HG03521 (cell line): ENCODE measurements around the gene CCDC78.
"Not testable (repeated sequence)": the region's sequence is repeated elsewhere in the genome, so short reads cannot be mapped to it uniquely, and the experiment has no call there.

Source experiments
- ATAC-seq: cut with Tn5 transposase; IDR thresholded peaks from one replicate; pipeline ENCODE4 v1.9.1; 2021; ENCODE audit warnings: mild to moderate bottlenecking, moderate library complexity; ENCODE audit not compliant: unreplicated experiment

CCDC78 gene

GRCh38 chr16:694863-695354 lies 31.3 kb downstream of the CCDC78 start:
- no peak for ATAC-seq

GRCh38 chr16:694187-694862 lies 31.9 kb downstream of the CCDC78 start:
- ATAC-seq, result no peak

DNA sequence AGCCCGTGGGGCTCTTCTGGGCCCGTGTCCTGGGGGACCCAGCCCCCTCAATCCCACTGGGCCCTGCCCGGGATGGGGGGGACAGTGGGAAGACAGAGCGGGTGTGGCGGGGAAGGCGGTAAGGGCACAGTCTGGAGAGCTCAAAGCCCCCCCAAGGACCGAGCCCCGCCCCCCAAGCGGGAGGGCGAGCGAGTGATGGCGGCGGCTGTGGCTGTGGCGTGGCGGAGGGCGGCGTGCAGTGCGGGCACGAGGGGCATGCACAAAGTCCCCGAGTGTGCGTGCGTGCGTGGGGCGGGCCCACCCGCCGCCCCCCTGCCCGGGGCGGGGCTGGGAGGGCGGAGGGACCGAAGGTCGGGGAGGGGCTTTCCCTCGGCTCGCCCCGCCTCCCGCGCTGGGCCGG lies 32.5 kb downstream of the CCDC78 start:
- ATAC-seq, result no peak

- ATAC-seq, result no peak
Measured at GRCh38 chr16:693364-693763, 32.9 kb downstream of the CCDC78 start.

DNA sequence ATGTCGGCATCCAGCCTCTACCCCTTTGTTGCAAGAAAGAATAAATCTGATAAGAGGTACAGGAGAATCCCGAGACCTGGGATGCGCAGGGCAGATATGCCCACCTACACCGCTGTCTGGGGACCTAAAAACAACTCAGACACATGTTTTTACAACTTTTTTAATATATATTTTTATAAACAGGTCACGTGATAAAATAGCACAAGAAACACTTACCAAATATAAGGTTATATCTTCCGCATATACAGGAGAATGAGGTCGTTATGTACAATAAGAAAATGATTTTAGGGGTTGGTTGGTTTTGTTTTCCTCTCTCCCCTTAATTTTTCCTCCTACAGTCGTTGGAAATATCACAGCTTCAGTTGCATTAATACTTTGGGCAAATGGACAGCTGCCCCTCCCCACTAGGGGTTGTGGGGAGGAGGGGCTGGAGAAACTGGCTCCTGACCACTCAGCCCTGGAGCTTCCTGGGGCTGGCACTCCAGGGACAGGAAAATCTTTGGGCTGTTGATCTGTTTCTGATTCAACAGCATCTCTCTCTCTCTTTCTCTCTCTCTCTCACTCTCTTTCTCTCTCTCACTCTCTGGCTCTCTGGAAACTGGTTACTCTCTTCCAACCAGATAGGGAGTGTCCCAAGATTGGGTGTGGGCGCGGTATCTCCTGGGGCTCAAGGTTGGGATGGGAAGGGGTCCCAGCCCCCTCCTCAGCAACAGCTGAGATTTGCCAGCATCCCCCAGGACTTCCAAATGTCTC lies 33.7 kb downstream of the CCDC78 start:
- no peak for ATAC-seq

DNA sequence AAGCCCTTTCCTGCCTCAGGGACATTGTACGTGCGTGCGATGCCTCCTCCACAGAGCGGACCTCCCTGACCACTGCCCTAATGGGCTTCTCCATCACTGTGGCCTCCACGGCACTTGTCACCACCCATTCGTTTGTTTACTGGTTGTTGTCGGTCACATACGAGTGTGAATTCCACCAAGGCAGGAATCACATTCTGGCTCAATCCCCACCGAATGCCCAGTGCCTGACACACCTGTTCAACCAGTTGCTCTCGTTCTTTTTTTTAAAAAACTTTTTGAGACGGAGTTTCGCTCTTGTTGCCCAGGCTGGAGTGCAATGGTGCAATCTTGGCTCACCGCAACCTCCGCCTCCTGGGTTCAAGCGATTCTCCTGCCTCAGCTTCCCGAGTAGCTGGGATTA lies 35.0 kb downstream of the CCDC78 start:
- not testable (repeated sequence) for ATAC-seq

GRCh38 chr16:689175-689897 lies 36.9 kb downstream of the CCDC78 start:
- ATAC-seq, result no peak

- ATAC-seq, result no peak
Measured at GRCh38 chr16:687499-687898, 38.7 kb downstream of the CCDC78 start.

GRCh38 chr16:686459-687260 lies 39.6 kb downstream of the CCDC78 start:
- no peak for ATAC-seq

GRCh38 chr16:685967-686366 lies 40.3 kb downstream of the CCDC78 start:
- ATAC-seq, result no peak

DNA sequence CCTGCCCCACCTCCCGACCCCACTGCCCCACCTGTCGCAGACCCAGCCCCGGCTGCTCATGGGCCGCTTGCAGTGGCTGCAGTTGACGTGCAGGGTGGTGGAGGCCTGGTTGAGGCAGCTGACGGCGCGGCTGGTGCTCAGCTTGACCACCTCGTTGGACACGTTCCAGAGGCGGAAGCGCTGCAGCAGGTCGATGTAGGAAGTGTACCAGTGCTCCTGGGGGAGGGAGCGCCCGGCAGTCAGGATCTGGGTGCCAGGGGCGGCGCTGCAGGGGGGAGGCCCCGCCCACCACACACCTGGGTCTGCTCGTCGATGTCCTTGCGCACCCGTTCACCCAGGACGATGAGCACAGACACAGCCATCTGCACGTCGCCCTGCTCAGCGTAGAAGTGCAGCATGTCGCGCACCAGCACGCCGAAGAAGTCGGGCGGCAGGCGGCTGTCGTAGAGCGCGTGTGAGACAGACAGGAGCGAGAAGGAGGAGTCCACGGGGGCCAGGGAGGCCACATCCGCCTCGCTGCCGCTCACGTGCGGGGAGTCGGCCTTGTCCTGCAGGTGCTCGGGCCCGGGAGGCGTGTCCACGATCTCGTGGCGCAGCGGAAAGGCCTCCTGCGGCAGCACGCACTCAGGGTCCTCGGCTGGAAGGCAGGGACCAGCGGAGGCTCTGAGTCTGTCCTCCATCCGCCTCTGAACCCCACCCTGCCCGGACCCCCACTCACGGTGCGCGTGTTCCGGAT lies 41.1 kb downstream of the CCDC78 start:
- ATAC-seq, result no peak

GRCh38 chr16:684071-684794 lies 42.0 kb downstream of the CCDC78 start, which contains the start of gene JMJD8:
Gene JMJD8, minus strand, starts transcription at chr16:684334. Its CDS starts 15 bp downstream, at chr16:684319.
- ATAC-seq, result peak; percentile 63

- no peak for ATAC-seq
Measured at GRCh38 chr16:683396-684070, 42.7 kb downstream of the CCDC78 start.

- no peak for ATAC-seq
Measured at GRCh38 chr16:682493-683395, 43.5 kb downstream of the CCDC78 start.

GRCh38 chr16:681746-682427 lies 44.4 kb downstream of the CCDC78 start:
- ATAC-seq, result no peak

DNA sequence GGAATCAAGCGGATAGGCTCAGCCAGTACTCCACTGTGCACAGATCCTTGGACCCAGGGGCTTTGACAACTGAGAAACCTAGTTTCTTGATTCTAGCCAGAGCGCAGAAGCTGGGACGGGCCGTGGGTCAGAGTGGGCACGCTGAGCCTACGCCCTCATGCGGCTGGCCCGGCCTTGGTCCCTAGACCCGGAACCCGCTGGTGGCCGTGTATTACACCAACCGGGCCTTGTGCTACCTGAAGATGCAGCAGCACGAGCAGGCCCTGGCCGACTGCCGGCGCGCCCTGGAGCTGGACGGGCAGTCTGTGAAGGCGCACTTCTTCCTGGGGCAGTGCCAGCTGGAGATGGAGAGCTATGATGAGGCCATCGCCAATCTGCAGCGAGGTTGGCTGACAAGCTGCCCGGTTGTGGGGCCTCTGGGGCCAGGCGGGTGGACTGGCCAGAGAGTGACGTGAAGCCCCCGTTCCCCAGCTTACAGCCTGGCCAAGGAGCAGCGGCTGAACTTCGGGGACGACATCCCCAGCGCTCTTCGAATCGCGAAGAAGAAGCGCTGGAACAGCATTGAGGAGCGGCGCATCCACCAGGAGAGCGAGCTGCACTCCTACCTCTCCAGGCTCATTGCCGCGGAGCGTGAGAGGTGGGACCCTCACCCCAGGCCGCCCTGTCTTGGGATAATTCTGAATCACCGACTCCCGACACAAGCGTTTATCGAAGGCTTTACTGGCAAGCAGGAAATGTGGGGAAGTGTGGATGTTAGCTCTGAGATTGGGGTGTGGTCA lies 45.1 kb downstream of the CCDC78 start:
- ATAC-seq, result no peak

GRCh38 chr16:680625-680945 lies 45.7 kb downstream of the CCDC78 start:
- ATAC-seq, result no peak
